ENCODE data around the gene EGFR. TPM values are rescaled to one million over a fixed set of nuclear protein-coding genes. Genes with fewer than 3 reads are reported as not detected.
A peak's percentile ranks its signal among the peaks of the same experiment; 100 is the strongest.

Gene EGFR
- total RNA-seq, 3 donors from 2014 or later: 61.9 to 164 (median 65.0) TPM

DNA sequence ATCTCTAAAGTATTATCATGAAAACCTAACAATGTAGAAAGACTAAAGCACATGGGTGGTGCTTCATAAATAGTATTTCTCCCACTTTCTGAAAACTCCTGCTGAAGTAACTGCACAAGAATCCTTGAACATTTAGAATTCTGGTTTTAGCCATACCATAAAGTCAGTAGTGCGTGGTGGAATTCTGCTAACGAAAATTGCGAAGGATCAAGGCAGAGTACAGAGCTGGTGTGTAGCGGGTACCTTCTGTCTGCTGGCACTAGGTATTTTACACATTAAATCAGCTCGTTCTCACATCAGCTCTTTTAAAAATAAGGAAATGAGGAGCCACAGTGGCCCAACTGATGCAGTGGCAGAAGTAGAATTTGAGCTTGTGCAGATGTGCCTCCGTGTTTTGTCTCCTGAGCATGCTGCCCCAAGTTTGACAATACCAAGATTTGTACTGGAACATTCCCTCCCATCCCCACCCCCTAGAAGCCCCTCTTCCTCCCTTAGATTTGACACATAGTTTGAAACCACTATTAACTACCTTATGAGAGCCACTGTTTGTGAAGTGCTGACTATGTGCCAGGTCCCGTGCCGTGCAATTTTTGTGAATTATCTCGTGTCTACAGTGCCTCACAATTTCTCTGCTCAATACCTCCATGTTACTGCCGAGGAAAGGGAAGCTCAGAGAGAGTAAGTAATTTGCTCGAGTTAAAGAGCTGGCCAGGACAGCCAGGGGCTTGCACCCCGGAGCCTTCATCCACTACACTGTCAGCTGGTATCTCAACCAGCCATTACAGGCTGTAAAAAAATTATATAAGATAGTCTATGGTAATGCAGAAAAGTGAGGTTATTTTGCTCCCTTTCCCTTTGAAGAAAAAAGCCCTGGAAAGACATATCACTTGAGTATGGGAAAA lies 66.9 kb downstream of the EGFR start:
- intact Hi-C loops (cut with DNase I; ENCODE audit: low total_unique reads): no loop called here
- peaks cover 0 to 4% of the 10 kb centered on the region in 2 donors for H3K4me1 ChIP-seq

GRCh38 chr7:55086413-55087201 lies 67.8 kb downstream of the EGFR start:
- H3K9me3 ChIP-seq: no peaks in the 10 kb centered on the region
- H3K27me3 ChIP-seq: no peaks in the 10 kb centered on the region
- no peak for DNase-seq (ENCODE audit: low spot score in 2 of 2)
- H3K36me3 ChIP-seq: no peaks in the 10 kb centered on the region
- peak overlapping the region in 2 of 3 donors; percentile 28 to 48 for H3K4me3 ChIP-seq
- H3K4me1 ChIP-seq: peaks cover 0 to 3% of the 10 kb centered on the region in 2 donors
- TF ChIP-seq, protein P1, sequence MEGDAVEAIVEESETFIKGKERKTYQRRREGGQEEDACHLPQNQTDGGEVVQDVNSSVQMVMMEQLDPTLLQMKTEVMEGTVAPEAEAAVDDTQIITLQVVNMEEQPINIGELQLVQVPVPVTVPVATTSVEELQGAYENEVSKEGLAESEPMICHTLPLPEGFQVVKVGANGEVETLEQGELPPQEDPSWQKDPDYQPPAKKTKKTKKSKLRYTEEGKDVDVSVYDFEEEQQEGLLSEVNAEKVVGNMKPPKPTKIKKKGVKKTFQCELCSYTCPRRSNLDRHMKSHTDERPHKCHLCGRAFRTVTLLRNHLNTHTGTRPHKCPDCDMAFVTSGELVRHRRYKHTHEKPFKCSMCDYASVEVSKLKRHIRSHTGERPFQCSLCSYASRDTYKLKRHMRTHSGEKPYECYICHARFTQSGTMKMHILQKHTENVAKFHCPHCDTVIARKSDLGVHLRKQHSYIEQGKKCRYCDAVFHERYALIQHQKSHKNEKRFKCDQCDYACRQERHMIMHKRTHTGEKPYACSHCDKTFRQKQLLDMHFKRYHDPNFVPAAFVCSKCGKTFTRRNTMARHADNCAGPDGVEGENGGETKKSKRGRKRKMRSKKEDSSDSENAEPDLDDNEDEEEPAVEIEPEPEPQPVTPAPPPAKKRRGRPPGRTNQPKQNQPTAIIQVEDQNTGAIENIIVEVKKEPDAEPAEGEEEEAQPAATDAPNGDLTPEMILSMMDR (IDR thresholded peaks at IDR 0.05): no peak
- TF ChIP-seq POLR2AphosphoS5 (IDR thresholded peaks at IDR 0.05) (peak in 1 of 3 donors; percentile 21), POLR2A (IDR thresholded peaks at IDR 0.05) (no peak)
- intact Hi-C loops (cut with DNase I; ENCODE audit: low total_unique reads): no loop called here
- peak overlapping the region; percentile 79 to 85 for H3K27ac ChIP-seq

More for the DNA sequence above, 66.9 kb downstream of the EGFR start:
- H3K27ac ChIP-seq: peak overlapping the region; percentile 71 to 79
- no peaks in the 10 kb centered on the region for H3K27me3 ChIP-seq
- no peaks in the 10 kb centered on the region for H3K9me3 ChIP-seq
- peak overlapping the region in 1 of 3 donors; percentile 28 for H3K4me3 ChIP-seq
- H3K36me3 ChIP-seq: no peaks in the 10 kb centered on the region
- TF ChIP-seq POLR2AphosphoS5 (IDR thresholded peaks at IDR 0.05): no peak
- TF ChIP-seq, protein P1 (IDR thresholded peaks at IDR 0.05): no peak
- no peak for TF ChIP-seq POLR2A (IDR thresholded peaks at IDR 0.05)
- DNase-seq (ENCODE audit: low spot score in 2 of 2): no peak

DNA sequence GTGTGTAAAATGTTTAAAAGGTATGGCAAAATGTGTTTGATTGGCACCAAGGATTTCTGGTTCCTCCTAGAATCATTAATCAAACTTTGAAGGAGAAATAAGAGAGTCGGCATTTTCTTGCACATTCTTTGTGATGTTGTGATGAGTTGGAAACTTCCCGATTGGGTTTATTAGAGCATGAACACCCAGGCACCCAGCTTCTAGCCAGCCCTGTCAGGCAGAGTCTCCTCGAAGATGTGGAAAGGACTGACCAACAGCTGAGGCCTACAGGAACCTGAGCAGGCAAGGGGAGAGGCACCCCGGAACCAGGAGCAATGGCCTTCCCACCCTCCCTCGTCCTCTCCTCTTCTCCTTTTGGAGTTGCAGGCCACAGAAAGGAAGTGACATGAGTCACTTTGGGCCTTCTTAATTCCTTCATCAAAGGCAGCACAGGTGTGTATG lies 68.7 kb downstream of the EGFR start:
- intact Hi-C loops (cut with DNase I; ENCODE audit: low total_unique reads): no loop called here
- DNase-seq (ENCODE audit: low spot score in 2 of 2): no peak
- Histone ChIP-seq H3K36me3 (no peaks in the 10 kb centered on the region), H3K27me3 (no peaks in the 10 kb centered on the region), H3K27ac (peak overlapping the region; percentile 51 to 54), H3K4me1 (no peaks in the 10 kb centered on the region), H3K4me3 (no peak overlapping the region), H3K9me3 (no peaks in the 10 kb centered on the region)
- TF ChIP-seq, protein P1 (IDR thresholded peaks at IDR 0.05): no peak
- TF ChIP-seq POLR2A (IDR thresholded peaks at IDR 0.05) (no peak), POLR2AphosphoS5 (IDR thresholded peaks at IDR 0.05) (no peak)

DNA sequence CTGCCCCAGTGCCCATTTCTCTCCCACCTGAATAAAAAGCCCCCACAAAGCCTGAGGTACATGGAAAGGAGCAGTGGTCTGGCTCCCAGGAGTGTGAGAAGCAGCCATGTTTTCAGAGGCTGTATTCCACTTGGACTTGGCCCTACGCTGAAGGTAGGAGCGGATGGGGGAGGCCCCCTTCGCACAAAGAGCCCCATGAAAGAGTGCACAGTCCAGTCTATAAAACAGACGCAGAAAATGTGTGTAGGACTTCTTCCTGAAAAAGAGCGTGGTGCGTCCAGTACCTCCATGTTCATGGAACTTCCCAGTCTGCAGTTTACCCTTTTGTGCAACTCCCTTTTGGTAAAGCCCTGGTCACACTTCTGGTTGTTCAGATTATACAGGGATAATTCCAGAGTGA lies 69.3 kb downstream of the EGFR start:
- intact Hi-C loops (cut with DNase I; ENCODE audit: low total_unique reads): no loop called here
- no peak overlapping the region for H3K4me3 ChIP-seq
- no peaks in the 10 kb centered on the region for H3K4me1 ChIP-seq
- H3K27me3 ChIP-seq: no peaks in the 10 kb centered on the region
- no peaks in the 10 kb centered on the region for H3K36me3 ChIP-seq
- DNase-seq (ENCODE audit: low spot score in 2 of 2): no peak
- TF ChIP-seq, protein P1 (IDR thresholded peaks at IDR 0.05): no peak
- TF ChIP-seq POLR2A (IDR thresholded peaks at IDR 0.05) (no peak), POLR2AphosphoS5 (IDR thresholded peaks at IDR 0.05) (no peak)
- H3K27ac ChIP-seq: peak overlapping the region; percentile 51 to 54
- H3K9me3 ChIP-seq: no peaks in the 10 kb centered on the region

Data from breast epithelium (tissue), 4 donors.